T-helper 22 cell (primary cell): Measurements from ENCODE around the gene TBC1D21.
"Not testable (repeated sequence)": the region's sequence is repeated elsewhere in the genome, so short reads cannot be mapped to it uniquely, and the experiment has no call there.

Experiments used
- DNase-seq: peaks from one replicate; pipeline ENCODE4 v3.0.0-alpha.2; 2020; ENCODE audit warnings: low read depth

The TBC1D21 gene

DNA sequence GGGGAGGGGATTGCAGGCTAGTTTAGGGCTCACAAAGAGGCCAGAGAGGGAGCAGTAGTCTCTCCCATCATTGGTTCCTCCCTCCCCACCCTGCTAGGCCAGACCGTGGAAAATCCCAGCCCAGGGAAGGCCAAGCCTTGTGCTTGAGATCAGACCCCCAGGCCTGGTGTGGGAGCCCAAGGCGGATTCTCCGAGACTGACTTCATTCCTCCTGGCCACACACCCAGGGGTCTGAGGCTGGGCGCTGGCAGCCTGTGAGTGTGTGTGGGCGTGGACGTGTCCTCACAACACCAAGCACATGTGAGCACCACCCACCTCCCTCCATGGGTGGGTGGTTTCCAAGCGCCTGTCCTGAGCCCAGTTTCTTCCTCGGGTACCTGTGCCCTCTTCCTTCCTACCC is 57.0 kb downstream of the TBC1D21 start:
- DNase-seq = no peak

DNA sequence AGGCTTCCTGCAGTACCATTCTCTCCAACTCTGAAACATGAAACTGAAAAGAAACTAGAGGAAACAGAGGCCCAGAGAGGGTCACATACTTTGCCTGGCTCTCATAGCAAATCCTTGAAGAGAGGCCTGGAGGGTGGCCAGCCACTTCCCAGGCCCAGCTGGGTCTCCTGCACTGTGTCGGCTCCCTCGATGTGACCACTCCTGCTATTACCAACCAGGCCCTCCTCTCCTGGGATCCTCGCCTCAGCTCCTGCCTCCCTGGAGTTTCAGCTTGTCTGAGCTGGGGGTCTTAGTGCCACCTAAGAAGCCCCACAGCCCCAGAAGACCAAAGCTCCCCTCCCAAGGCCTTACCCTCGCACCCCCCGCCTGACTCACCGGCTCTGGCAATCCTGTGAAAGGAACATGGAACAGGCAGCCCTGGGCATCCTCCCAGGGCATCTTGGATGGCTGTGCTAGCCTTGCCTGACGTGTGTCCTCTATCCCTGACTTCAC is 57.5 kb downstream of the TBC1D21 start:
- DNase-seq = no peak

DNA sequence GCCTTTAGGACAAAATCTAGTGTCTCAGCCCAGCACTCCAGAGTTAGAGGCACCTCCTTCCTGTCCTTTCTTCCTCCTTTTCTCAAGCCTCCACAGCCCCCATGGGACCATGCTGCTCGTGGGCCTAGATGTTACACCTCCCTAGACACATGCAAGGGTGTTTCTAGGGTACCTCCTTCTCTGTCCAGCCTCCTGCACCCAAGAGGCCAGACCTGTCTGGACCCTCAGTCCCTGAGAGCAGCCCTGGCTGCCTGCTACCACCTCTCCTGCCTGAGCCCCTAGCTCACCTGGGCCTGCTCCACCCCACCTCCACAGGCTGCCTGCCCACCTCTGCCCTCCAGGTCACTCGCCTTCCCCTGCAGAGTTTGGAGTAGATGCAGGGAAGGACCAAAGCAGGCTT is 58.1 kb downstream of the TBC1D21 start:
- DNase-seq = no peak

DNA sequence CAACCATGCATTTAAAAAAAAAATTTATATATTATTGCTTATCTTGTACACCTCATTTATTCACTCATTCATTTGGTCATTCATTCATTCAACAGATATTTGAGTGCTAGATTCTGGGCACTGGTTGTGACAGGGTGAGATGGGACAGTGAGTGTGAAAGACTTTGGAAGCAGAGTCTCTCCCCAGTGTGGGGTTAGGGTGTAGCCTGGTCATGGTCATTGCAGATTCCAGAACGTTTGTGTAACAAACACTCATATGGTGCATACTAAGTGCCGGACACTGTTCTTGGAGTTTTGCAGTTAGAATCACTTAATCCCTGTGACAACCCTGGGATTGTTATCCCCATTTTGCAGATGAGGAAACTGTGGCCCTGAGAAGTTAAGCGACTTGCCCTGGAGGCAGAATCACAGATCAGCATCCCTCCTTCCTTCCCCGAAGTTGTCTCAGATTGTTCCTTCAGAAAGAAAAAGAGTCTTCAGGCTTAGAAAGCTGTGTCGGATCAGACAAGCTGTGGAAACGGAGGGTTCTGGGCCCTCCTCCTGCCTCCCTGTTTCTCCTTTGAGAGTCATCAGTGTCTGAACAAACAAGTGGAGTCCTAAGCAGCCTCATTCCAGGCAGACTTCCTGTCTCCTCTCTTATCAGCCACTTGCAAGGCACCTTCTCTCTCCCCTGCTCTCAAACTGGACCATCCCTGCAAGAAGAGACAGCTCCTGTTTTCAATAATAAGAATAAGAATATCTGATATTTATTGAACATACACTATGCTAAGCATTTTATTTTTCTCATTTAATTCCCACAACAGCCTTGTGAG is 59.2 kb downstream of the TBC1D21 start:
- DNase-seq = no peak

DNA sequence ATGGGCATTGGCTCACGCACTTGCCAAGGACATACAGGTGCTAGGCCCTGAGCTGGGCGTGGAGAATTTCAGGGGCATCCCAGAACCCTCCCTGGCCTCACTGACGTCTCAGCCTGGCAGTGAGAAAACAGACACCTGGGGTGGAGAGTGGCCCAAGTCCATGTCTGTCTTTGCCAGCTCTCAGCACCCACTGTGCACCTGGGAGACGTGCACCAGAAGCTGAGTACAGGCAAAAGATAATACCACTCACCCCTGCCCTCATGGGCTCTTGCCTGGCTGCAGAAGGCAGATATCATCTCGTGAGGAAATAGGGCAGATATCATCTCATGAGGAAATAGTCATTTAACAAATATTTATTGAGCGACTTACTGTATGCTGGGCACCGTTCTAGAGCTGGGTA is 60.9 kb downstream of the TBC1D21 start:
- peak; percentile 41 for DNase-seq

DNA sequence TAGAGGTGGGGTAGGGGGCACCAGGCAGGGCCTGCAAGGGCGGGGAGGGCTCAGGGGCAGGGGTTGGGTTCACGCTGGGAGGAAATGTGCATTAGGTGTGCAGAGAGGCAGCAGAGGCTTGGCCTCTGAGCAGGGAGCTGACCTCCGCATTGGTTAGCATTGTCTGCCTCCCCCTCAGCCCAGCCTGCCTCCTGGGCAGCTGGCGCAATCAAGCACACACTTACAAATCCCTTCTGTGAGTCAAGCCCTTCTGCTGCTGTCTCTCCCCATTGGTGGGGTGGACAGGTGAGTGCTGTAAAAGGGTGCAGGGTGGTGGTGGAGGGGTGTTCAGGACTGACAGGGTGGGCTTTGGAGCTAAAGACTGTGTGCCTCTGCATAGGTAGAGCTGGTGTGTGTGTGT is 62.2 kb downstream of the TBC1D21 start:
- no peak for DNase-seq

DNA sequence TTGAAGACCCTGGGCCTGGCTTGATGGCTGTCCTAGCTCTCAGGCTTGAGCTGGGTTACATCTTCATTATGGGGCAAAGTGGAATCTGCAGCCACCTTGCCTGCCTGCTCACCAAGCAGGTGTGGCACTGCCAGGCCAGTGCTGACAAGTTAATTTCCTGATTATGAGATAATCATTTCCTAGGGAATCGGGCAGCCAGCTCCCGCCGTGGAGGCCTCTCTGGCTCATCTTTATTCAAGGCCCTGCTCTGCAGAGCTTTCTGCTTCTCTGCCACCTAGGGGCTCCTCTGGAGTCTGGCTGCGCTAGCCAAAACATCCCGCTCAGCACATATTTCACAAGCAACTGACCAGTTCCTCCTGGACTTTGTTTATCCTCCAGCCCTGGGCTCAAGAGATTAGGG is 62.8 kb downstream of the TBC1D21 start:
- DNase-seq = no peak

DNA sequence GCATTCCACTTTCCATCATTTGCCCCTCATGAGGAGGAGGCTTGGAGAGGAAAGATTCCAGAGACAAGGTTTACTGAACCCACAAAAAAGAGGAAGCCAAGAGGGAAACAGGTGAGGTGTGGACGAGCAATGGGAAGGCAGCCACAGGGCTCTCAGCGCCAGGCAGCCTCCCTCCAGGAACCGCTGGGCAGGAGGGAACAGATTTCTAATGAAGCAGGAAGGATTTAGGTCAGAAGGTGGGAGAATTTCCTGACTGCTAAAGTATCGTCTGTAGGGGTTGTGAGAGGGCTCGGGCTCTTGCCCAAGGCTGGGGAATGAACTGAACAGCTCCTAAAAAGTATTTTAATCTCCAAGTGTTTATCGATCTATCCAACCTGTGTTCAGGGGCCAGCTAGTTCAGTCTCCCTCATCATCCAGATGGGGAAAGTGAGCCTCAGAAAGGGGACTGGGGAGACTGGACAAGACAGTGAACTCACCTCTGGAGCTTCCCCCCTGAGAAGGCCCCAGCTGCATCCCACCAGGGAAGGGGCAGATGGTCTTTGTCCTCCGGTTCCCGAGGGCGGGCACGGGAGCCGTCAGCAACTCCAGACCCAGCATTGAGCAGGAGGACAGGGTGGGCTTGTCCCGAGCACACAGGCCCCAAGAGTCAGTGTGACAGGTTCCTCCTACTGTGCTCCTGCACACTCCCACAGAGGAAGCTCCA is 63.4 kb downstream of the TBC1D21 start:
- DNase-seq = no peak

DNA sequence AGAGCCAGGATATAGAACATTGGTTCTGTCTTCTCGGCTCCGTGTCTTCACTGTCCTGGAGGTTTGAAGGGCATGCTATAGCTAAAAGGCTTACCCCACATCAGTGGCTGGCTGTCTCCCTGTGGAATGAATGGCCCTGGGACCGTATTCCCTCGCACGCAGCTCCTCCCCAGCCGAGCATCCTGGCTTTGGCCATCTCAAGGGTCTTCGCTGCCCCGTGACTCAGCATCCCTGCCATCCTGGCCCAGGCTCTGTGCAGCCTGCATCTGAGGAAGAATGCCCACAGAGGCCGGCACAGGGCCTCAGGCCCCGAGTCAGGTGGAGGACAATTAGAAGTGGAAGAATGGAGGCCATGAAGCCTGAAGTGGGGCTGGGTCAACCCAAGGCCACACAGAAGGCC is 63.9 kb downstream of the TBC1D21 start:
- no peak for DNase-seq

DNA sequence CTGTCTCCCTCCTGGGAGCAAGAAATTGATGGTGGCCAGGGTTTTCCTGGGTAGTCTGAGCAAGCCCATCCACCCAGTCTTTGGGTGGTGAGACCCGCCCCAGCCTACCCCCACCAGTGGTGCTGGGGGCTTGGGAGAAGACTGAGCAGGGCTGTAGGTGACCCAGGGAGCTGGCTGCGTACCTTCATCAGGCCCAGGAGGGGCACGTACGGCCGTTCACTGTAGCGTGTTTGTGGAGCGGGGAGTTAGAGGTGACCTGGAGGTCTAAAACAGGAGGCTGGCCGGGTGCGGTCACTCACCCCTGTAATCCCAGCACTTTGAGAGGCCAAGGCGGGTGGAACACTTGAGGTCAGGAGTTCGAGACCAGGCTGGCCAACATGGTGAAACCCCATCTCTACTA is 64.4 kb downstream of the TBC1D21 start:
- DNase-seq = no peak

DNA sequence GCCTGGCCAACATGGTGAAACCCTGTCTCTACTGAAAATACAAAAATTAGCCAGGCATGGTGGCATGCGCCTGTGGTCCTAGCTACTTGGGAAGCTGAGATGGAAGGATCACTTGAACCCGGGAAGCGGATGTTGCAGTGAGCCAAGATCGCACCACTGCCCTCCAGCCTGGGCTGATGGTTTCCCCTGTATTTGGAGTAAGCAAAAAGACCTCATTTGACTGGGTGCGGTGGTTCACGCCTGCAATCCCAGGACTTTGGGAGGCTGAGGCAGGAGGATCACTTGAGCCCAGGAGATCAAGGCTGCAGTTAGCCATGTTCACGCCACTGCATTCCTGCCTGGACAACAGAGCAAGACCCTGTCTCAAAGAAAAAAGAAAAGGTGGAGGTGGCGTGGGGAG is 65.2 kb downstream of the TBC1D21 start:
- DNase-seq = not testable (repeated sequence)
